ENCODE data around the gene JTB. TPM values are rescaled to one million over a fixed set of nuclear protein-coding genes. Genes with fewer than 3 reads are reported as not detected.

JTB gene
- total and polyA plus RNA-seq, 2 donors (not counting 1 experiment from before 2014, with no cell fraction given) = 106 to 159 TPM

GRCh38 chr1:153968972-153969371, 8.5 kb downstream of the JTB start:
- H3K4me1 ChIP-seq (ENCODE audit: control insufficient read depth in 2 of 2, insufficient read depth in 2 of 2, low read length in 2 of 2) = peaks cover 35 to 41% of the 10 kb centered on the region in 2 donors
- intact Hi-C loops (cut with micrococcal nuclease) = no loop called here
- CTCF ChIA-PET = interaction anchor here (0.8 to 3.6 kb wide), 4 partner anchors 17 to 177 kb away, joined by 3 to 26 read pairs (median 6); partner anchors contain the start of gene RAB13
- H3K4me3 ChIP-seq (ENCODE audit: control extremely low read depth in 1 of 5, extremely low read depth in 1 of 5, insufficient read depth in 1 of 5, low read depth in 2 of 5, low read length in 4 of 5) = no peak overlapping the region
- TF ChIP-seq CTCF (IDR thresholded peaks at IDR 0.05) (no peak), EZH2 (IDR thresholded peaks at IDR 0.05; ENCODE audit: borderline replicate concordance, insufficient read depth, low read depth, low read length, poor library complexity, severe bottlenecking) (no peak)
- POLR2A ChIA-PET = interaction anchor here (0.6 to 5.3 kb wide), 4 partner anchors 11 to 215 kb away, joined by 11 to 64 read pairs (median 30); partner anchors contain the start of genes CRTC2, DENND4B and RPS27
- 23% methylated on average over 2 of the region's 2 CpGs for WGBS (ENCODE audit: insufficient coverage)
- H2AFZ ChIP-seq (ENCODE audit: insufficient read depth, low read depth, low read length, poor library complexity, severe bottlenecking) = peak overlapping the region; percentile 93
- H3K27me3 ChIP-seq (replicated peaks in 1 of 4; ENCODE audit: control extremely low read depth in 1 of 4, control insufficient read depth in 3 of 4, insufficient read depth in 4 of 4, low read length in 3 of 4) = no peaks in the 10 kb centered on the region
- Mint-ChIP-seq H3K4me1 (peaks cover 36% of the 10 kb centered on the region), H3K4me3 (peak overlapping the region; percentile 98), H3K9me3 (ENCODE audit: insufficient read depth) (no peaks in the 10 kb centered on the region), H3K27me3 (no peaks in the 10 kb centered on the region), H3K27ac (peak overlapping the region; percentile 82)
- no peak overlapping the region for H3K27ac ChIP-seq (ENCODE audit: low read length in 2 of 2)
- H3K9ac ChIP-seq (ENCODE audit: low read length) = no peak overlapping the region
- H3K36me3 ChIP-seq (replicated peaks in 1 of 2; ENCODE audit: control extremely low read depth in 1 of 2, control insufficient read depth in 1 of 2, extremely low read depth in 1 of 2, insufficient read depth in 2 of 2, low read length in 1 of 2) = peaks cover 0 to 11% of the 10 kb centered on the region in 2 experiments
- no peak for ATAC-seq (ENCODE audit: low read depth)
- peak overlapping the region; percentile 95 for H3K4me2 ChIP-seq (replicated peaks; ENCODE audit: low read depth, low read length, poor library complexity, severe bottlenecking)
- no peak for DNase-seq
- peaks cover 32% of the 10 kb centered on the region for H3K79me2 ChIP-seq (ENCODE audit: control insufficient read depth, insufficient read depth, low read length)
- H4K20me1 ChIP-seq (ENCODE audit: control insufficient read depth, insufficient read depth, low read length, poor library complexity, severe bottlenecking) = no peaks in the 10 kb centered on the region
- no peaks in the 10 kb centered on the region for H3K9me3 ChIP-seq (ENCODE audit: control extremely low read depth in 1 of 3, control insufficient read depth in 2 of 3, insufficient read depth in 1 of 3, low read length in 2 of 3)

GRCh38 chr1:153968408-153968807, 9.1 kb downstream of the JTB start:
- Histone ChIP-seq H3K4me2 (replicated peaks; ENCODE audit: low read depth, low read length, poor library complexity, severe bottlenecking) (peak overlapping the region; percentile 95), H3K27ac (ENCODE audit: low read length in 2 of 2) (peak overlapping the region in 1 of 2 donors; percentile 94), H3K9ac (ENCODE audit: low read length) (peak overlapping the region; percentile 90), H3K4me1 (ENCODE audit: control insufficient read depth in 2 of 2, insufficient read depth in 2 of 2, low read length in 2 of 2) (peaks cover 37 to 44% of the 10 kb centered on the region in 2 donors), H3K79me2 (ENCODE audit: control insufficient read depth, insufficient read depth, low read length) (peaks cover 38% of the 10 kb centered on the region), H3K27me3 (replicated peaks in 1 of 4; ENCODE audit: control extremely low read depth in 1 of 4, control insufficient read depth in 3 of 4, insufficient read depth in 4 of 4, low read length in 3 of 4) (no peaks in the 10 kb centered on the region), H3K4me3 (ENCODE audit: control extremely low read depth in 1 of 5, extremely low read depth in 1 of 5, insufficient read depth in 1 of 5, low read depth in 2 of 5, low read length in 4 of 5) (peak overlapping the region in 4 of 5 experiments; percentile 73 to 95 (median 84)), H3K9me3 (ENCODE audit: control extremely low read depth in 1 of 3, control insufficient read depth in 2 of 3, insufficient read depth in 1 of 3, low read length in 2 of 3) (no peaks in the 10 kb centered on the region), H2AFZ (ENCODE audit: insufficient read depth, low read depth, low read length, poor library complexity, severe bottlenecking) (peak overlapping the region; percentile 93), H3K36me3 (replicated peaks in 1 of 2; ENCODE audit: control extremely low read depth in 1 of 2, control insufficient read depth in 1 of 2, extremely low read depth in 1 of 2, insufficient read depth in 2 of 2, low read length in 1 of 2) (peaks cover 0 to 5% of the 10 kb centered on the region in 2 experiments), H4K20me1 (ENCODE audit: control insufficient read depth, insufficient read depth, low read length, poor library complexity, severe bottlenecking) (no peaks in the 10 kb centered on the region)
- 26% methylated on average over 9 of the region's 13 CpGs for WGBS (ENCODE audit: insufficient coverage)
- POLR2A ChIA-PET = interaction anchor here (0.6 to 5.3 kb wide), 5 partner anchors 11 to 215 kb away, joined by 4 to 64 read pairs (median 25); partner anchors contain the start of genes CRTC2, DENND4B and RPS27
- Mint-ChIP-seq H3K4me3 (peak overlapping the region; percentile 98), H3K27me3 (no peaks in the 10 kb centered on the region), H3K27ac (peak overlapping the region; percentile 82), H3K4me1 (peaks cover 41% of the 10 kb centered on the region), H3K9me3 (ENCODE audit: insufficient read depth) (no peaks in the 10 kb centered on the region)
- intact Hi-C loops (cut with micrococcal nuclease) = no loop called here
- no peak for DNase-seq
- TF ChIP-seq CTCF (IDR thresholded peaks at IDR 0.05) (no peak), EZH2 (IDR thresholded peaks at IDR 0.05; ENCODE audit: borderline replicate concordance, insufficient read depth, low read depth, low read length, poor library complexity, severe bottlenecking) (no peak)
- no peak for ATAC-seq (ENCODE audit: low read depth)
- CTCF ChIA-PET = interaction anchor here (0.8 to 7.5 kb wide), 10 partner anchors 8 to 334 kb away, joined by 3 to 65 read pairs (median 8); partner anchors contain the start of genes CRTC2, DENND4B, GATAD2B and JTB
